ENCODE results near the gene RHEB. TPM values are rescaled to one million over a fixed set of nuclear protein-coding genes. Genes with fewer than 3 reads are reported as not detected.

RHEB gene
- total RNA-seq, 1 donor from 2014 or later, result 225 TPM

DNA sequence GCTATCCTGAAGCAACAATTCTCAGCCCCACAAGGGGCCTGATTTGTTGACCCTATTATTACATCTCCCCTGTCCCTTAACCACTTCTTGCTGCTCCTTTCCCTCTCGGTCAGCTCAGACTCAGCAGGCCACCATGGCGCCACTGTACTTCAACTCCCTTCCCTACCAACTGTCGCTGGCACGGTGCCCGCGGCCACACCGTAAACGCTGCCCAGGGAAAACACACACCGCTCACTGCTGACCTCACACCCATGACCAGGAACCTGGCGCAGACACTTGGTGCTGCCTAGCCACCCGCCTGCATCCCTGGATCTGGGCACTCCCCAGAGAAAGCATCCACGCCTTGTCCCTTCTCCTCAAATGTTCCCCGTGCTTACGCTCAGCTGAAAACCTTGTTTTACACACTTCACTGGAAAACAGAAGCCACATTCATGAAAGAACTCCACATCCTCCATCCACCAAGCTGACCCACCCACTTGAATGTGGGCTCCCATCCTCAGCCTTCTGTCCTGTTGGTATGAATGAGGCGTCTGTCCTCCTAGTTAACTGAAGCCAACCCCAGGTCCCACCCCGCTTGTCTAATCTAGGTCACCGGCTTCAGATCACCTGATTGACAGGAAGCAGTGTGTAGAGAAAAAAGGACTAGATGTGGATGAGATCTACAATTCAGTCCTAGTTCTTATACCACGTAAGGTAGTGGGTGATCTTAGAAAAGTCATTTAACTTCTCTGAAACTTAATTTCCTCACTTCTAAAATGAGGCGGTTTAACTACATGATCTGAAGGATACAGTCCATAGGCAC lies 51.3 kb downstream of the RHEB start:
- Histone ChIP-seq H3K36me3 (peaks cover 2% of the 10 kb centered on the region), H3K27me3 (no peaks in the 10 kb centered on the region), H2AFZ (replicated peaks) (no peak overlapping the region), H3K27ac (no peak overlapping the region), H3K79me2 (ENCODE audit: low read depth) (peaks cover 18% of the 10 kb centered on the region), H3F3A (ENCODE audit: low read depth) (peaks cover 18% of the 10 kb centered on the region), H3K4me2 (no peak overlapping the region), H3K9me3 (ENCODE audit: low read depth) (no peaks in the 10 kb centered on the region), H4K20me1 (ENCODE audit: low read depth) (peaks cover 27% of the 10 kb centered on the region), H3K9ac (no peak overlapping the region), H3K4me3 (no peak overlapping the region), H3K4me1 (peaks cover 22% of the 10 kb centered on the region)
- no peak overlapping the region for H3K4me3 Mint-ChIP-seq
- H3K9me3 Mint-ChIP-seq, result peaks cover 12% of the 10 kb centered on the region
- no peak for DNase-seq (ENCODE audit: low spot score)
- H3K4me1 Mint-ChIP-seq, result peaks cover 52% of the 10 kb centered on the region
- TF ChIP-seq CTCF (IDR thresholded peaks at IDR 0.05), result no peak
- TF ChIP-seq EZH2phosphoT487 (IDR thresholded peaks at IDR 0.05), result no peak
- TF ChIP-seq EZH2 (IDR thresholded peaks at IDR 0.05), result no peak
- peaks cover 12% of the 10 kb centered on the region for H3K27me3 Mint-ChIP-seq (ENCODE audit: insufficient read depth, low read depth)
- H3K36me3 Mint-ChIP-seq, result peaks cover 59% of the 10 kb centered on the region
- H3K27ac Mint-ChIP-seq, result peak overlapping the region; percentile 38

DNA sequence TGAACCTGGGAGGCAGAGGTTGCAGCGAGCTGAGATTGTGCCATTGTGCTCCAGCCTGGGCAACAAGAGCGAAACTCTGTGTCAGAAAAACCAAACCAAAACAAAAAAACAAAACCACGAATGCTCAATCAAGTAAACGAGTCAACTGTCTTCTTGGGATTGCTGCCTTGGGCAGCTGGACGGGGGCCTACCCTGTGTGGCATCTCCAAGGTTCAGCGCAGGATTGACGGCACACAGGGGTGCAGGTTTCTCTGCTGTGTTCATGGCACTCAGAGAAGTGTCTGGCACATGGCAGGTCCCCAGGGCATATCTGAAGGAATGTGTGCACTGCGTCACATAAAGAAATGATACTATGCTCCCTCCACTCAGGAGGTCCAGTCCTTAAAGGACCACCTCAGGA lies 54.5 kb downstream of the RHEB start:
- no peak for TF ChIP-seq EZH2 (IDR thresholded peaks at IDR 0.05)
- no peak for TF ChIP-seq CTCF (IDR thresholded peaks at IDR 0.05)
- no peak for TF ChIP-seq EZH2phosphoT487 (IDR thresholded peaks at IDR 0.05)
- H3K4me1 Mint-ChIP-seq, result peaks cover 35% of the 10 kb centered on the region
- no peak for DNase-seq (ENCODE audit: low spot score)
- peaks cover 2% of the 10 kb centered on the region for H3K36me3 ChIP-seq
- H3K27ac ChIP-seq, result no peak overlapping the region
- H2AFZ ChIP-seq (replicated peaks), result no peak overlapping the region
- H3K9me3 ChIP-seq (ENCODE audit: low read depth), result peaks cover 3% of the 10 kb centered on the region
- H3K79me2 ChIP-seq (ENCODE audit: low read depth), result no peaks in the 10 kb centered on the region
- peaks cover 4% of the 10 kb centered on the region for H4K20me1 ChIP-seq (ENCODE audit: low read depth)
- H3K9me3 Mint-ChIP-seq, result peaks cover 34% of the 10 kb centered on the region
- peaks cover 20% of the 10 kb centered on the region for H3F3A ChIP-seq (ENCODE audit: low read depth)
- no peak overlapping the region for H3K4me3 Mint-ChIP-seq
- peaks cover 70% of the 10 kb centered on the region for H3K36me3 Mint-ChIP-seq
- no peak overlapping the region for H3K4me3 ChIP-seq
- no peak overlapping the region for H3K4me2 ChIP-seq
- H3K27me3 Mint-ChIP-seq (ENCODE audit: insufficient read depth, low read depth), result peaks cover 17% of the 10 kb centered on the region
- no peak overlapping the region for H3K27ac Mint-ChIP-seq
- no peak overlapping the region for H3K9ac ChIP-seq
- no peaks in the 10 kb centered on the region for H3K27me3 ChIP-seq
- H3K4me1 ChIP-seq, result peaks cover 5% of the 10 kb centered on the region

DNA sequence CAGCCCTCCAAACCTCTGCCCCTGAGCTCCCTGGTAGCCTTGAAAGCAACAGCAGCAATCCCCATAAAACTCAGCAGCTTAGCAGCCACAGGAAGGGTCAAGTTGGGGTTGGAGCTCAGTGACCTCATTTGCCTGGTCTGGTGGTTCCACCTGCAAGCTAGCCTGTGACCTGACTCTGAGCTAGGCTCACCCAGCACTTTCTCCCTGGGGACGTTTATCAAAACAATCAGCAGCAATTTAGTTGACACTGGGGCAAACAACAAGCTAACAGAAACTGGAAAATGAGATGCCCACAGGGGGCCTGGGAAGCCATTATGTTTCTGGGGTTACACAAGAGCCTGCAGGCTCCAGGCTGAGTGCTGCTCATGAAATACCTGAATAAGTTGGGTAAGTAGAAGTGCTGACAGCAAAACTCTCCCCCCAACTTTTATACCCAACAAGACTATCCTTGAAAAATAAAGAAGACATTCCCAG lies 57.4 kb downstream of the RHEB start:
- Mint-ChIP-seq H3K4me1 (peaks cover 25% of the 10 kb centered on the region), H3K4me3 (no peak overlapping the region), H3K36me3 (peaks cover 47% of the 10 kb centered on the region), H3K9me3 (peaks cover 33% of the 10 kb centered on the region), H3K27ac (no peak overlapping the region), H3K27me3 (ENCODE audit: insufficient read depth, low read depth) (peaks cover 12% of the 10 kb centered on the region)
- no peaks in the 10 kb centered on the region for H3K79me2 ChIP-seq (ENCODE audit: low read depth)
- peaks cover 20% of the 10 kb centered on the region for H3F3A ChIP-seq (ENCODE audit: low read depth)
- DNase-seq (ENCODE audit: low spot score), result no peak
- TF ChIP-seq EZH2 (IDR thresholded peaks at IDR 0.05) (no peak), EZH2phosphoT487 (IDR thresholded peaks at IDR 0.05) (no peak), CTCF (IDR thresholded peaks at IDR 0.05) (no peak)
- no peak overlapping the region for H2AFZ ChIP-seq (replicated peaks)
- no peak overlapping the region for H3K9ac ChIP-seq
- peaks cover 12% of the 10 kb centered on the region for H3K4me1 ChIP-seq
- H3K4me3 ChIP-seq, result no peak overlapping the region
- H3K27ac ChIP-seq, result no peak overlapping the region
- H3K27me3 ChIP-seq, result no peaks in the 10 kb centered on the region
- no peaks in the 10 kb centered on the region for H4K20me1 ChIP-seq (ENCODE audit: low read depth)
- no peaks in the 10 kb centered on the region for H3K36me3 ChIP-seq
- H3K9me3 ChIP-seq (ENCODE audit: low read depth), result peaks cover 3% of the 10 kb centered on the region
- no peak overlapping the region for H3K4me2 ChIP-seq
